H1 (cell line): ENCODE data around the gene GPR35. TPM values are rescaled to one million over a fixed set of nuclear protein-coding genes. Genes with fewer than 3 reads are reported as not detected.
A peak's percentile ranks its signal among the peaks of the same experiment; 100 is the strongest.

Source experiments
- CTCF ChIA-PET: fragments of 300-600 bp; sonication (Branson Sonifier 250); formaldehyde crosslinking; loops from one replicate; lab custom pipeline; 2021; ENCODE audit not compliant: partially characterized antibody; lab: Charles Lee
- POLR2A ChIA-PET: fragments of 300-600 bp; sonication (Branson Sonifier 250); formaldehyde crosslinking; loops from one replicate; lab custom pipeline; 2021; ENCODE audit warnings: inconsistent platforms; ENCODE audit not compliant: partially characterized antibody; lab: Charles Lee
- DNase-seq, 2 experiments: peaks; one replicate each; pipeline versions ENCODE4 v3.0.0 to v3.0.0-alpha.2; 2010 to 2022; ENCODE audit warnings: low spot score in 2 of 2, low read depth in 1 of 2, mixed read lengths in 1 of 2
- FAIRE-seq: peaks from 2 replicates; lab custom pipeline; 2011; peaks lifted over from hg19 to GRCh38; lab: Jason Lieb, UNC
- H2AFZ ChIP-seq: 2 replicates; pipeline ENCODE4 v1.8.1; 2012; ENCODE audit warnings: low read length, inconsistent platforms
- H2AK5ac ChIP-seq: 2 replicates; pipeline ENCODE4 v1.6.1; 2013; ENCODE audit warnings: low read depth, low read length
- H2BK120ac ChIP-seq: replicated peaks from 2 replicates; pipeline ENCODE3; 2013; ENCODE audit warnings: low read depth, low read length, inconsistent platforms
- H2BK12ac ChIP-seq: 2 replicates; pipeline ENCODE4 v1.6.1; 2013; ENCODE audit warnings: low read depth, low read length
- H2BK15ac ChIP-seq: 2 replicates; pipeline ENCODE4 v1.6.1; 2013; ENCODE audit warnings: low read length
- H2BK20ac ChIP-seq: 2 replicates; pipeline ENCODE4 v1.6.1; 2013; ENCODE audit warnings: low read length
- H2BK5ac ChIP-seq: 2 replicates; pipeline ENCODE4 v1.6.1; 2013; ENCODE audit warnings: low read depth, low read length
- H3K14ac ChIP-seq: 2 replicates; pipeline ENCODE4 v1.6.1; 2013; ENCODE audit warnings: inconsistent platforms; ENCODE audit not compliant: insufficient read length
- H3K18ac ChIP-seq: 2 replicates; pipeline ENCODE4 v1.6.1; 2013; ENCODE audit warnings: low read length; ENCODE audit errors: extremely low read depth
- H3K23ac ChIP-seq: 2 replicates; pipeline ENCODE4 v1.6.1; 2013; ENCODE audit warnings: inconsistent platforms; ENCODE audit not compliant: insufficient read length
- H3K23me2 ChIP-seq: 2 replicates; pipeline ENCODE4 v1.6.1; 2013; ENCODE audit warnings: low read depth, low read length
- H3K27ac ChIP-seq: 2 replicates; pipeline ENCODE4 v1.6.1; 2011; ENCODE audit warnings: low read depth, low read length, inconsistent platforms
- H3K27me3 ChIP-seq, 4 experiments: replicated peaks in 1 of 4; 1 replicate in 1 of 4; 2 replicates in 3 of 4; pipeline versions ENCODE4 v1.6.1 to v1.8.1; 2011 to 2013; ENCODE audit warnings: low read length in 3 of 4, mild to moderate bottlenecking in 3 of 4, inconsistent platforms in 2 of 4, mixed read lengths in 2 of 4, moderate library complexity in 1 of 4; ENCODE audit not compliant: control insufficient read depth in 3 of 4, insufficient read depth in 3 of 4; ENCODE audit errors: extremely low read depth in 1 of 4
- H3K36me3 ChIP-seq, 4 experiments: 2 replicates each; pipeline versions ENCODE4 v1.6.1 to v1.8.1; 2011 to 2013; ENCODE audit warnings: mild to moderate bottlenecking in 4 of 4, low read length in 3 of 4, moderate library complexity in 2 of 4, control low read depth in 1 of 4, inconsistent platforms in 1 of 4; ENCODE audit not compliant: insufficient read depth in 4 of 4, control insufficient read depth in 2 of 4
- H3K4ac ChIP-seq: replicated peaks from 2 replicates; pipeline ENCODE3; 2013; ENCODE audit warnings: low read length, low read depth, mixed read lengths, inconsistent platforms; ENCODE audit not compliant: insufficient read length
- H3K4me1 ChIP-seq, 4 experiments: replicated peaks in 1 of 4; 1 replicate in 1 of 4; 2 replicates in 3 of 4; pipeline versions ENCODE4 v1.6.1 to v1.8.1; 2011 to 2013; ENCODE audit warnings: low read length in 3 of 4, inconsistent platforms in 2 of 4, mixed read lengths in 1 of 4; ENCODE audit not compliant: insufficient read depth in 4 of 4, control insufficient read depth in 3 of 4
- H3K4me2 ChIP-seq, 2 experiments: 2 replicates each; pipeline versions ENCODE4 v1.6.1 to v1.8.1; 2011 to 2013; ENCODE audit warnings: low read depth in 2 of 2, low read length in 2 of 2, control low read depth in 1 of 2, inconsistent platforms in 1 of 2, mild to moderate bottlenecking in 1 of 2; ENCODE audit not compliant: insufficient read depth in 1 of 2
- H3K4me3 ChIP-seq, 4 experiments: fragments of 200-600, 300-600 bp in 1 of 4; sonication (generic), shearing (Covaris generic), sonication (Bioruptor Twin) in 1 of 4; 2 replicates each; pipeline versions ENCODE4 v1.5.1 to v1.8.1; 2011 to 2016; ENCODE audit warnings: low read length in 4 of 4, low read depth in 3 of 4, control low read depth in 2 of 4, inconsistent platforms in 2 of 4, mild to moderate bottlenecking in 2 of 4, mixed read lengths in 1 of 4, moderate library complexity in 1 of 4; ENCODE audit not compliant: insufficient read depth in 2 of 4; ENCODE audit errors: extremely low read depth in 1 of 4
- H3K56ac ChIP-seq: replicated peaks from 2 replicates; pipeline ENCODE3; 2013; ENCODE audit warnings: low read depth, mild to moderate bottlenecking, mixed read lengths, low read length, inconsistent platforms; ENCODE audit not compliant: insufficient read length
- H3K79me1 ChIP-seq: 2 replicates; pipeline ENCODE4 v1.6.1; 2013; ENCODE audit warnings: low read depth, low read length, control low read depth
- H3K79me2 ChIP-seq, 2 experiments: 2 replicates each; pipeline versions ENCODE4 v1.6.1 to v1.8.1; 2012 to 2013; ENCODE audit warnings: low read length in 2 of 2, mild to moderate bottlenecking in 2 of 2, inconsistent platforms in 1 of 2; ENCODE audit not compliant: insufficient read depth in 2 of 2, control insufficient read depth in 1 of 2
- H3K9ac ChIP-seq, 4 experiments: replicated peaks in 1 of 4; 1 replicate in 1 of 4; 2 replicates in 3 of 4; pipeline versions ENCODE4 v1.6.1 to v1.8.1; 2011 to 2013; ENCODE audit warnings: low read depth in 3 of 4, low read length in 3 of 4, control low read depth in 2 of 4, mild to moderate bottlenecking in 2 of 4, moderate library complexity in 2 of 4, inconsistent platforms in 1 of 4; ENCODE audit errors: extremely low read depth in 1 of 4
- H3K9me3 ChIP-seq, 2 experiments: 2 replicates each; pipeline versions ENCODE4 v1.6.1 to v1.8.1; 2012 to 2013; ENCODE audit warnings: mild to moderate bottlenecking in 2 of 2, moderate library complexity in 2 of 2, control low read depth in 1 of 2, inconsistent platforms in 1 of 2, low read depth in 1 of 2, low read length in 1 of 2, mixed read lengths in 1 of 2; ENCODE audit not compliant: insufficient read depth in 2 of 2
- H4K20me1 ChIP-seq, 2 experiments: replicated peaks in 1 of 2; 2 replicates each; pipeline versions ENCODE3 to v1.8.1; 2011 to 2013; ENCODE audit warnings: inconsistent platforms in 2 of 2, low read length in 2 of 2, mild to moderate bottlenecking in 1 of 2; ENCODE audit not compliant: insufficient read depth in 2 of 2, control insufficient read depth in 1 of 2
- H4K5ac ChIP-seq: 2 replicates; pipeline ENCODE4 v1.6.1; 2013; ENCODE audit warnings: low read length, low read depth, mixed read lengths, inconsistent platforms; ENCODE audit not compliant: insufficient read length
- H4K8ac ChIP-seq: 2 replicates; pipeline ENCODE4 v1.8.0; 2013; ENCODE audit warnings: mild to moderate bottlenecking, moderate library complexity, low read length, inconsistent platforms; ENCODE audit not compliant: insufficient read depth; ENCODE audit errors: extremely low read depth
- H4K91ac ChIP-seq: replicated peaks from 2 replicates; pipeline ENCODE3; 2013; ENCODE audit warnings: low read length, mixed read lengths, inconsistent platforms; ENCODE audit not compliant: insufficient read length
- CTCF ChIP-seq, 3 experiments: IDR thresholded peaks; 1 replicate in 2 of 3; 2 replicates in 1 of 3; pipeline versions ENCODE4 v1.5.1 to v1.6.1; 2011; ENCODE audit warnings: low read length in 3 of 3, mild to moderate bottlenecking in 3 of 3, inconsistent platforms in 2 of 3, low read depth in 1 of 3, moderate library complexity in 1 of 3; ENCODE audit not compliant: insufficient read depth in 1 of 3; ENCODE audit errors: control extremely low read depth in 1 of 3
- JUN ChIP-seq: IDR thresholded peaks from 2 replicates; pipeline ENCODE4 v1.6.1; 2011; ENCODE audit warnings: low read depth, mild to moderate bottlenecking, improper control_type of control experiment, low read length
- KDM4A ChIP-seq: IDR thresholded peaks from one replicate; pipeline ENCODE4 v1.7.1; 2012; ENCODE audit warnings: low read depth, mild to moderate bottlenecking, moderate library complexity, low read length, inconsistent platforms; ENCODE audit not compliant: severe bottlenecking
- MAFK ChIP-seq: IDR thresholded peaks from 2 replicates; pipeline ENCODE4 v1.6.1; 2012; ENCODE audit warnings: low read depth, mild to moderate bottlenecking, improper control_type of control experiment, low read length
- RXRA ChIP-seq: IDR thresholded peaks from 2 replicates; pipeline ENCODE4 v1.6.1; 2011; ENCODE audit warnings: low read depth, mild to moderate bottlenecking, low read length, moderate library complexity; ENCODE audit not compliant: insufficient read depth
- whole genome bisulfite sequencing, 2 experiments: shearing (Covaris generic) in 1 of 2; methylation state at CpG; one replicate each; pipeline versions ENCODE4 v1.1.6 to v1.1.7; 2013 to 2015; ENCODE audit warnings: low lambda C conversion rate in 2 of 2, mixed read lengths in 2 of 2, inconsistent platforms in 1 of 2, low coverage in 1 of 2, missing lambda C conversion rate in 1 of 2; ENCODE audit not compliant: insufficient replicate concordance in 2 of 2, insufficient coverage in 1 of 2, insufficient read length in 1 of 2; ENCODE audit errors: extremely low coverage in 1 of 2, missing lambda C conversion rate in 1 of 2; 5-methylcytosine and 5-hydroxymethylcytosine counted together
- polyA plus RNA-seq, 7 experiments: library from polyadenylated mRNA; depleted of rRNA in 3 of 7; stranded (reverse) in 5 of 7; unstranded in 2 of 7; fragments of >200 nt in 5 of 7; fragments of 200-250 nt in 2 of 7; gene quantifications; 1 replicate in 5 of 7; 2 replicates in 1 of 7; 4 replicates in 1 of 7; pipeline versions ENCODE4 v1.2.1 to v1.2.3, GENCODE V29; 2011 to 2013; ENCODE audit warnings: missing spikeins in 2 of 7, mixed read lengths in 2 of 7
- total RNA-seq: library from RNA; stranded (reverse); fragmentation: NEBNext Ultra II Directional; extraction: Animal tissue kit (Norgen Biotek cat#: 25700); gene quantifications from 2 replicates; pipeline ENCODE4 v1.2.1, GENCODE V29; 2021

Gene GPR35
- total and polyA plus RNA-seq, 2 of the 8 experiments (the other 6 are each of a cell fraction or from before 2014, with no cell fraction given) = 0.47 TPM; not detected in 1

DNA sequence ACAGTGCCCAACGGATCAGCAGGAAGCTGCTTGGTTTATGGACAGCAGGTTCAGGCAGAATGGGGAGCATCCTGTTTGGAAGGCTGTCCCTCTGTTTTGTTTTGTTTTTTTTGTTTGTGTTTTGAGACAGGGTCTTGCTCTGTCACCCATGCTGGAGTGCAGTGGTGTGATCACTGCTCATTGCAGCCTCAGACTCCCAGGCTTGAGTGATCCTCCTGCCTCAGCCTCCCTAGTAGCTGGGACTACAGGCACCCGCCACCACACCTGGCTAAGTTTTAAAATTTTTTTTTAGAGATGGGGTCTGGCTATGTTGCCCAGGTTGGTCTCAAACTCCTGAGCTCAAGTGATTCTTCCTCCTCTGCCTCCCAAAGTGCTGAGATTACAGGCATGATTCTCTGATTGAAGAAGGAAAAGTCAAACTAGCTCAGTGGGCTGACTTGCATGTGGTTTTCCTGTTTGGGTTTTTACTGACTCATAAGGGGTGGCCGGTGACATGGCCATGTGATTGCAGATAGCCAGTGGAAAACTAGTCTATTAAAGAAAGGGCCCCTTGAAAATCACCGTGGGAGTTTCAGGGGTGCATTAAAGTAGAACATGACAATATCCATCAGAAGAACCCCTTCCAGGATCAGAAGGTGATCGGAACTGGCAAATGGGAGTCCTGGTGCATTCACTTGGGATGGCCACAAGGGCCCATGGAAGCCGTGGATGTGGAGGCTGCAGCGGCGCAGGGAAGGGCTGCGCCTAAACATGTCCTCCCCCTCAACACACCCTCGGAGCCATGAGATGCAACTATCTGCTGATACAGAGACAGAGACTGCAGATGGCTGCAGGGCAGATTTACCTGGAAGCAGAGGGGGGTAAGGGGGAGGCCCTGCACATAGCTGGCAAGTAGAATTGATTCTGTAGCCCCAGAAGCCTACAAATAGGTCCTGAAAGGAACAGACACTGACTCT is 30.9 kb downstream of the GPR35 start:
- H4K5ac ChIP-seq = no peak overlapping the region
- POLR2A ChIA-PET = interaction anchor here (1.2 kb wide), 1 partner anchor 69 kb away, joined by 4 read pairs; the partner anchor contains the start of gene CAPN10
- H3K79me2 ChIP-seq = no peaks in the 10 kb centered on the region
- no peak overlapping the region for H3K56ac ChIP-seq
- peak overlapping the region; percentile 87 for H2BK120ac ChIP-seq
- H2BK5ac ChIP-seq = no peak overlapping the region
- H3K36me3 ChIP-seq = no peaks in the 10 kb centered on the region
- no peak for FAIRE-seq
- H2AK5ac ChIP-seq = no peak overlapping the region
- H3K23me2 ChIP-seq = no peaks in the 10 kb centered on the region
- no peaks in the 10 kb centered on the region for H3K27me3 ChIP-seq
- H3K23ac ChIP-seq = no peak overlapping the region
- 90% methylated on average over 9 of the region's 10 CpGs; no CpG with 5 or more reads in 1 of the 2 experiments for WGBS, 2 experiments
- no peak overlapping the region for H3K14ac ChIP-seq
- no peak overlapping the region for H3K4me2 ChIP-seq
- no peak for TF ChIP-seq JUN
- no peak for TF ChIP-seq MAFK
- no peak for TF ChIP-seq RXRA
- no peak for TF ChIP-seq KDM4A
- TF ChIP-seq CTCF (IDR thresholded peaks at IDR 0.05; ENCODE audit: control extremely low read depth in 1 of 3, insufficient read depth in 1 of 3, low read depth in 1 of 3, low read length in 3 of 3) = peak in 1 of 3 experiments; percentile 12; a peak in 1 of 4 replicates
- TF ChIP-seq, all 59 proteins: peak for 1
- H3K4ac ChIP-seq = no peak overlapping the region
- CTCF ChIA-PET = interaction anchor here (0.7 to 1.1 kb wide), 2 partner anchors 9 to 161 kb away, joined by 3 to 4 read pairs; no protein-coding TSS in a partner anchor
- no peaks in the 10 kb centered on the region for H3K79me1 ChIP-seq
- no peak overlapping the region for H2BK12ac ChIP-seq
- no peak overlapping the region for H4K8ac ChIP-seq
- no peaks in the 10 kb centered on the region for H3K9me3 ChIP-seq
- H3K4me3 ChIP-seq = no peak overlapping the region
- H2AFZ ChIP-seq = peak overlapping the region; percentile 78; the same call in 1 of the 2 replicates
- no peak for DNase-seq
- H2BK15ac ChIP-seq = no peak overlapping the region
- no peak overlapping the region for H3K27ac ChIP-seq
- H4K20me1 ChIP-seq = no peaks in the 10 kb centered on the region
- H4K91ac ChIP-seq = no peak overlapping the region
- H3K18ac ChIP-seq = no peak overlapping the region
- no peak overlapping the region for H2BK20ac ChIP-seq
- H3K4me1 ChIP-seq = no peaks in the 10 kb centered on the region
- H3K9ac ChIP-seq = no peak overlapping the region
